NAMALWA (cell line): ENCODE measurements around the gene PPP2R2C.

ENCODE experiments used
- DNase-seq: peaks from one replicate; pipeline ENCODE4 v3.0.0-alpha.2; 2015; ENCODE audit warnings: low spot score

Gene PPP2R2C

GRCh38 chr4:6396696-6397236 is 75.6 kb downstream of the PPP2R2C start:
- no peak for DNase-seq

- DNase-seq = peak; percentile 19
Observed at GRCh38 chr4:6395466-6396228, 76.8 kb downstream of the PPP2R2C start.

GRCh38 chr4:6394671-6395081 is 77.7 kb downstream of the PPP2R2C start:
- DNase-seq = no peak

- no peak for DNase-seq
Observed at GRCh38 chr4:6393544-6394475, 78.6 kb downstream of the PPP2R2C start.

GRCh38 chr4:6393066-6393465 is 79.3 kb downstream of the PPP2R2C start:
- DNase-seq = no peak

GRCh38 chr4:6392407-6392806 is 80.0 kb downstream of the PPP2R2C start:
- no peak for DNase-seq

- no peak for DNase-seq
Observed at GRCh38 chr4:6391852-6392188, 80.6 kb downstream of the PPP2R2C start.

GRCh38 chr4:6391186-6391851 is 81.1 kb downstream of the PPP2R2C start:
- no peak for DNase-seq

- no peak for DNase-seq
Observed at GRCh38 chr4:6390356-6390755, 82.1 kb downstream of the PPP2R2C start.

- DNase-seq = no peak
Observed at GRCh38 chr4:6389142-6389825, 83.1 kb downstream of the PPP2R2C start.

GRCh38 chr4:6388713-6389112 is 83.7 kb downstream of the PPP2R2C start:
- no peak for DNase-seq

GRCh38 chr4:6387946-6388345 is 84.5 kb downstream of the PPP2R2C start:
- DNase-seq = no peak

- no peak for DNase-seq
Observed at GRCh38 chr4:6386091-6386490, 86.3 kb downstream of the PPP2R2C start.

GRCh38 chr4:6385288-6385687 is 87.1 kb downstream of the PPP2R2C start:
- no peak for DNase-seq

GRCh38 chr4:6384541-6384940 is 87.9 kb downstream of the PPP2R2C start:
- DNase-seq = no peak

GRCh38 chr4:6383929-6384328 is 88.5 kb downstream of the PPP2R2C start:
- no peak for DNase-seq

GRCh38 chr4:6383009-6383404 is 89.4 kb downstream of the PPP2R2C start:
- no peak for DNase-seq

GRCh38 chr4:6381571-6382123 is 90.8 kb downstream of the PPP2R2C start:
- no peak for DNase-seq

GRCh38 chr4:6380746-6381410 is 91.5 kb downstream of the PPP2R2C start:
- DNase-seq = no peak

GRCh38 chr4:6379767-6380745 is 92.4 kb downstream of the PPP2R2C start:
- no peak for DNase-seq
